Mesodermal cell (in vitro differentiated cells): ENCODE results near the gene PDZD2.

Experiments used
- H3K27ac ChIP-seq: 2 replicates; pipeline ENCODE4 v1.7.0; 2013; ENCODE audit warnings: mild to moderate bottlenecking, low read depth, low read length, moderate library complexity; ENCODE audit not compliant: severe bottlenecking
- H3K36me3 ChIP-seq: 2 replicates; pipeline ENCODE4 v1.7.1; 2013; ENCODE audit warnings: mild to moderate bottlenecking, low read length, moderate library complexity; ENCODE audit not compliant: control insufficient read depth, insufficient read depth
- H3K4me1 ChIP-seq: one replicate; pipeline ENCODE4 v1.7.1; 2013; ENCODE audit warnings: mild to moderate bottlenecking, low read length; ENCODE audit not compliant: insufficient read depth, control insufficient read depth, poor library complexity, severe bottlenecking
- H3K4me3 ChIP-seq: 2 replicates; pipeline ENCODE4 v1.7.0; 2013; ENCODE audit warnings: low read length, control low read depth, mild to moderate bottlenecking; ENCODE audit not compliant: insufficient read depth, poor library complexity, severe bottlenecking; ENCODE audit errors: extremely low read depth
- H3K9me3 ChIP-seq: 2 replicates; pipeline ENCODE4 v1.7.1; 2013; ENCODE audit warnings: mild to moderate bottlenecking, low read length, moderate library complexity; ENCODE audit not compliant: control insufficient read depth
- WGBS, 2 experiments: methylation state at CpG; one replicate each; pipeline ENCODE4 v1.1.5; 2013; ENCODE audit warnings: missing lambda C conversion rate in 2 of 2; ENCODE audit not compliant: insufficient coverage in 2 of 2; 5-methylcytosine and 5-hydroxymethylcytosine counted together

The PDZD2 gene

GRCh38 chr5:32099486-32100035 is 460.6 kb downstream of the PDZD2 start:
- no peak overlapping the region for H3K4me3 ChIP-seq
- H3K4me1 ChIP-seq: peaks cover 17% of the 10 kb centered on the region
- no peaks in the 10 kb centered on the region for H3K9me3 ChIP-seq
- peaks cover 79% of the 10 kb centered on the region for H3K36me3 ChIP-seq
- WGBS, 2 experiments: 88 to 93% methylated on average over 9 of the region's 9 CpGs
- H3K27ac ChIP-seq: peak overlapping the region; percentile 80

- Histone ChIP-seq H3K4me1 (peaks cover 17% of the 10 kb centered on the region), H3K9me3 (no peaks in the 10 kb centered on the region), H3K36me3 (peaks cover 84% of the 10 kb centered on the region), H3K27ac (peak overlapping the region; percentile 80), H3K4me3 (no peak overlapping the region)
- 94 to 98% methylated on average over 3 to 6 of the region's 6 CpGs for WGBS, 2 experiments
Observed at GRCh38 chr5:32100230-32100629, 461.3 kb downstream of the PDZD2 start.

GRCh38 chr5:32100691-32101302 is 461.9 kb downstream of the PDZD2 start:
- WGBS, 2 experiments: 95 to 96% methylated on average over 6 to 7 of the region's 8 CpGs
- Histone ChIP-seq H3K27ac (peak overlapping the region; percentile 80), H3K36me3 (peaks cover 89% of the 10 kb centered on the region), H3K4me3 (no peak overlapping the region), H3K9me3 (no peaks in the 10 kb centered on the region), H3K4me1 (peaks cover 14% of the 10 kb centered on the region)

- H3K4me3 ChIP-seq: no peak overlapping the region
Observed at GRCh38 chr5:32102254-32102986, 463.5 kb downstream of the PDZD2 start.

GRCh38 chr5:32103521-32103920 is 464.6 kb downstream of the PDZD2 start:
- no peak overlapping the region for H3K4me3 ChIP-seq
- H3K4me1 ChIP-seq: peaks cover 14% of the 10 kb centered on the region
- H3K36me3 ChIP-seq: peaks cover 91% of the 10 kb centered on the region
- 96 to 98% methylated on average over 12 of the region's 12 CpGs for WGBS, 2 experiments
- no peaks in the 10 kb centered on the region for H3K9me3 ChIP-seq
- H3K27ac ChIP-seq: no peak overlapping the region

More at GRCh38 chr5:32102254-32102986, 463.5 kb downstream of the PDZD2 start:
- Histone ChIP-seq H3K36me3 (peaks cover 89% of the 10 kb centered on the region), H3K4me1 (peaks cover 14% of the 10 kb centered on the region), H3K27ac (no peak overlapping the region), H3K9me3 (no peaks in the 10 kb centered on the region)
- WGBS, 2 experiments: 92 to 97% methylated on average over 11 to 12 of the region's 12 CpGs

GRCh38 chr5:32107291-32107690 is 468.4 kb downstream of the PDZD2 start:
- Histone ChIP-seq H3K27ac (no peak overlapping the region), H3K4me1 (no peaks in the 10 kb centered on the region), H3K4me3 (no peak overlapping the region), H3K36me3 (peaks cover 92% of the 10 kb centered on the region), H3K9me3 (no peaks in the 10 kb centered on the region)
- 87 to 100% methylated on average over 2 to 4 of the region's 4 CpGs for WGBS, 2 experiments

GRCh38 chr5:32108167-32108566 is 469.2 kb downstream of the PDZD2 start:
- H3K9me3 ChIP-seq: no peaks in the 10 kb centered on the region
- peaks cover 92% of the 10 kb centered on the region for H3K36me3 ChIP-seq
- no peak overlapping the region for H3K4me3 ChIP-seq
- no peaks in the 10 kb centered on the region for H3K4me1 ChIP-seq
- no peak overlapping the region for H3K27ac ChIP-seq
- 100% methylated on average over 1 to 2 of the region's 4 CpGs for WGBS, 2 experiments

- Histone ChIP-seq H3K27ac (no peak overlapping the region), H3K4me3 (no peak overlapping the region), H3K36me3 (peaks cover 91% of the 10 kb centered on the region), H3K4me1 (no peaks in the 10 kb centered on the region), H3K9me3 (no peaks in the 10 kb centered on the region)
- WGBS, 2 experiments: 99 to 100% methylated on average over 6 to 10 of the region's 10 CpGs
Observed at GRCh38 chr5:32109236-32109635, 470.3 kb downstream of the PDZD2 start.

- no peak overlapping the region for H3K27ac ChIP-seq
- no peaks in the 10 kb centered on the region for H3K9me3 ChIP-seq
- H3K36me3 ChIP-seq: peaks cover 83% of the 10 kb centered on the region
- H3K4me1 ChIP-seq: no peaks in the 10 kb centered on the region
- no CpG with 5 or more reads among the region's 5 CpGs for WGBS, 2 experiments
- H3K4me3 ChIP-seq: no peak overlapping the region
Observed at GRCh38 chr5:32110111-32110696, 471.3 kb downstream of the PDZD2 start.

GRCh38 chr5:32115985-32116384 is 477.1 kb downstream of the PDZD2 start:
- Histone ChIP-seq H3K27ac (no peak overlapping the region), H3K4me1 (no peaks in the 10 kb centered on the region), H3K36me3 (peaks cover 80% of the 10 kb centered on the region), H3K4me3 (no peak overlapping the region), H3K9me3 (no peaks in the 10 kb centered on the region)
- 90 to 93% methylated on average over 2 of the region's 3 CpGs for WGBS, 2 experiments
